Heart left ventricle (tissue), 13 donors: ENCODE measurements around the gene LLPH.

Experiments
- POLR2A ChIP-seq, 2 donors: fragments of 450-650 bp; IDR thresholded peaks; one replicate each; pipeline ENCODE4 v1.6.1; 2017; ENCODE audit warnings: antibody characterized with exemption in 2 of 2, mild to moderate bottlenecking in 2 of 2, moderate library complexity in 2 of 2
- TF ChIP-seq, protein P1 (sequence below), 12 donors: fragments of 200-600 bp; sonication (generic) in 4 of 12; IDR thresholded peaks; one replicate each; pipeline versions ENCODE4 v1.5.0 to v1.8.0; 2018 to 2022; ENCODE audit warnings: antibody characterized with exemption in 12 of 12, mild to moderate bottlenecking in 5 of 12
- donor health status: ischemic (EF 13 %, LVEDD 7.1; RV severe dilation, severe dysfunction).
- donor health status: DM: no; HTN: yes; CAD: no.
- donor health status: DM: no; HTN: no; CAD: no.
- donor health status: ischemic (EF 25% LVEDD 6.9; RV normal size, moderate dysfunction).
- donor health status: ischemic (EF 25% LVEDD 5.7; RV mildly dilated, moderate dysfunction).
- donor health status: ischemic (EF 35%, LVEDD 5.7; RV mildly dilated, moderate dysfunction).
- donor health status: nonischemic (EF 11% LVEDD 7.7; RV severe dilation, severe dysfunction).
- donor health status: DM: yes; HTN: yes; CAD: no.
- donor health status: PGD.
- donor health status: ischemic (EF 29% LVEDD 5.4; RV normal size, mild dysfunction).
- donor health status: nonischemic (EF 23%, LVEDD 6.1; RV moderate dilation, normal function).

- TF ChIP-seq, protein P1, sequence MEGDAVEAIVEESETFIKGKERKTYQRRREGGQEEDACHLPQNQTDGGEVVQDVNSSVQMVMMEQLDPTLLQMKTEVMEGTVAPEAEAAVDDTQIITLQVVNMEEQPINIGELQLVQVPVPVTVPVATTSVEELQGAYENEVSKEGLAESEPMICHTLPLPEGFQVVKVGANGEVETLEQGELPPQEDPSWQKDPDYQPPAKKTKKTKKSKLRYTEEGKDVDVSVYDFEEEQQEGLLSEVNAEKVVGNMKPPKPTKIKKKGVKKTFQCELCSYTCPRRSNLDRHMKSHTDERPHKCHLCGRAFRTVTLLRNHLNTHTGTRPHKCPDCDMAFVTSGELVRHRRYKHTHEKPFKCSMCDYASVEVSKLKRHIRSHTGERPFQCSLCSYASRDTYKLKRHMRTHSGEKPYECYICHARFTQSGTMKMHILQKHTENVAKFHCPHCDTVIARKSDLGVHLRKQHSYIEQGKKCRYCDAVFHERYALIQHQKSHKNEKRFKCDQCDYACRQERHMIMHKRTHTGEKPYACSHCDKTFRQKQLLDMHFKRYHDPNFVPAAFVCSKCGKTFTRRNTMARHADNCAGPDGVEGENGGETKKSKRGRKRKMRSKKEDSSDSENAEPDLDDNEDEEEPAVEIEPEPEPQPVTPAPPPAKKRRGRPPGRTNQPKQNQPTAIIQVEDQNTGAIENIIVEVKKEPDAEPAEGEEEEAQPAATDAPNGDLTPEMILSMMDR (IDR thresholded peaks at IDR 0.05) = no peak
- no peak for TF ChIP-seq POLR2A (IDR thresholded peaks at IDR 0.05)
Measured at GRCh38 chr12:66108386-66108785, 22.2 kb downstream of the LLPH start.
